Neural cell (in vitro differentiated cells): Measurements from ENCODE around the gene ZG16B. TPM values are rescaled to one million over a fixed set of nuclear protein-coding genes. Genes with fewer than 3 reads are reported as not detected.

ENCODE experiments used
- H2AFZ ChIP-seq: fragments of 200-600, 300-800 bp; sonication (generic), shearing (Covaris generic); 2 replicates; pipeline ENCODE4 v1.6.0; 2014; ENCODE audit warnings: low read depth, mild to moderate bottlenecking, antibody characterized with exemption, low read length, moderate library complexity
- H3F3A ChIP-seq: fragments of 200-600 bp; shearing (Covaris generic); 2 replicates; pipeline ENCODE4 v1.6.1; 2016; ENCODE audit warnings: mild to moderate bottlenecking, moderate library complexity, mixed read lengths, antibody characterized with exemption, low read length; ENCODE audit not compliant: insufficient read depth, poor library complexity, severe bottlenecking
- H3K27ac ChIP-seq: fragments of 200-600, 300-800 bp; sonication (generic), shearing (Covaris generic); 2 replicates; pipeline ENCODE4 v1.5.1; 2014; ENCODE audit warnings: mild to moderate bottlenecking, low read length, moderate library complexity
- H3K27me3 ChIP-seq: fragments of 300-800, 200-600 bp; sonication (generic), shearing (Covaris generic); 2 replicates; pipeline ENCODE4 v1.6.0; 2014; ENCODE audit warnings: mild to moderate bottlenecking, low read depth, low read length, moderate library complexity; ENCODE audit not compliant: insufficient read depth
- H3K36me3 ChIP-seq: fragments of 300-800, 200-600 bp; sonication (generic), shearing (Covaris generic); 2 replicates; pipeline ENCODE4 v1.5.1; 2014; ENCODE audit warnings: mild to moderate bottlenecking, antibody characterized with exemption, low read length, moderate library complexity; ENCODE audit not compliant: insufficient read depth
- H3K4me2 ChIP-seq: fragments of 300-800, 200-600 bp; sonication (generic), shearing (Covaris generic); 2 replicates; pipeline ENCODE4 v1.6.0; 2014; ENCODE audit warnings: mild to moderate bottlenecking, low read length
- H3K4me3 ChIP-seq: fragments of 300-800, 200-600 bp; sonication (generic), shearing (Covaris generic); 2 replicates; pipeline ENCODE4 v1.5.1; 2014; ENCODE audit warnings: mild to moderate bottlenecking, low read length, moderate library complexity
- H3K79me2 ChIP-seq: fragments of 200-600 bp; shearing (Covaris generic); replicated peaks from 2 replicates; pipeline ENCODE4 v1.6.0; 2014; ENCODE audit warnings: mild to moderate bottlenecking, low read length, moderate library complexity; ENCODE audit not compliant: insufficient read depth
- H3K9ac ChIP-seq: fragments of 300-800, 200-600 bp; sonication (generic), shearing (Covaris generic); 2 replicates; pipeline ENCODE4 v1.6.1; 2016; ENCODE audit warnings: mild to moderate bottlenecking, low read length, mixed read lengths
- H3K9me2 ChIP-seq: fragments of 200-600 bp; shearing (Covaris generic); 2 replicates; pipeline ENCODE4 v1.6.1; 2016; ENCODE audit warnings: mild to moderate bottlenecking, low read length, mixed read lengths; ENCODE audit not compliant: insufficient read depth
- H3K9me3 ChIP-seq: fragments of 200-600, 300-800 bp; sonication (generic), shearing (Covaris generic); 2 replicates; pipeline ENCODE4 v1.6.1; 2016; ENCODE audit warnings: mild to moderate bottlenecking, mixed run types, low read length, moderate library complexity, mixed read lengths
- H4K20me1 ChIP-seq: fragments of 200-600 bp; shearing (Covaris generic); 2 replicates; pipeline ENCODE4 v1.6.1; 2016; ENCODE audit warnings: mild to moderate bottlenecking, mixed run types; ENCODE audit not compliant: insufficient read depth
- CTCF ChIP-seq: fragments of 450-650 bp; IDR thresholded peaks from 2 replicates; pipeline ENCODE4 v1.5.1; 2014; ENCODE audit warnings: antibody characterized with exemption, mild to moderate bottlenecking, moderate library complexity; ENCODE audit not compliant: poor library complexity, severe bottlenecking
- EP300 ChIP-seq: fragments of 450-650 bp; conservative IDR thresholded peaks from 2 replicates; pipeline ENCODE4 v1.6.1; 2014; ENCODE audit warnings: antibody characterized with exemption, mild to moderate bottlenecking, moderate library complexity; ENCODE audit not compliant: poor library complexity, severe bottlenecking
- EZH2 ChIP-seq: fragments of 200-600, 300-800 bp; shearing (Covaris generic), sonication (generic); IDR thresholded peaks from 2 replicates; pipeline ENCODE4 v1.6.1; 2014; ENCODE audit warnings: antibody characterized with exemption, low read length, borderline replicate concordance, mild to moderate bottlenecking; ENCODE audit not compliant: insufficient read depth, poor library complexity, severe bottlenecking
- POLR2AphosphoS5 ChIP-seq: IDR thresholded peaks from 2 replicates; pipeline ENCODE4 v1.6.1; 2012
- RAD21 ChIP-seq: fragments of 450-650 bp; conservative IDR thresholded peaks from 2 replicates; pipeline ENCODE4 v1.6.1; 2014; ENCODE audit warnings: antibody characterized with exemption, mild to moderate bottlenecking, moderate library complexity
- SMC3 ChIP-seq: fragments of 450-650 bp; conservative IDR thresholded peaks from 2 replicates; pipeline ENCODE4 v1.6.1; 2014; ENCODE audit warnings: antibody characterized with exemption, mild to moderate bottlenecking, moderate library complexity; ENCODE audit not compliant: poor library complexity
- polyA plus RNA-seq: library from polyadenylated mRNA; depleted of rRNA; stranded (reverse); fragments of >200 nt; gene quantifications from 2 replicates; pipeline ENCODE4 v1.2.3, GENCODE V29; 2014

ZG16B gene
- polyA plus RNA-seq, 1 donor from 2014 or later: not detected

DNA sequence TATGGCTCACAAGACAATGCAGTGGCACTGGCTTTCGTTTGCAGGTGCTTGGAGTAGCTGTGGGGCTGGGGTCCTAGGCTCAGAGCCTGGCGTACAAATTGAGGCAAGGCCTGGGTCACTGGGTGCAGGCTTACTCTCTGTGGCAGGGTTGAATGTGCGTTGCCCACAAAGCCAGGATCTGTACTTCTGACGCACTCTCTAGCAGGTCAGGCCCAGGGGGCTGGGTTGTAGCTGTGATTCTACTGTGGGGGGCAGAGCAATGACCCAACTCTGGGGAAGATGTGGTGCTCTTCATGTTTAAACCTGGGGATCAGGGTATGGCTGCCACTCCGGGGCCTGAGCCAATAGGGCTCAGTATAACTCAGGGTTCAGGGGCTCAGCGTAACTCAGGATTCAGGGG, 19.5 kb upstream of the ZG16B start:
- Histone ChIP-seq H3K36me3 (no peaks in the 10 kb centered on the region), H3K27me3 (no peaks in the 10 kb centered on the region)

DNA sequence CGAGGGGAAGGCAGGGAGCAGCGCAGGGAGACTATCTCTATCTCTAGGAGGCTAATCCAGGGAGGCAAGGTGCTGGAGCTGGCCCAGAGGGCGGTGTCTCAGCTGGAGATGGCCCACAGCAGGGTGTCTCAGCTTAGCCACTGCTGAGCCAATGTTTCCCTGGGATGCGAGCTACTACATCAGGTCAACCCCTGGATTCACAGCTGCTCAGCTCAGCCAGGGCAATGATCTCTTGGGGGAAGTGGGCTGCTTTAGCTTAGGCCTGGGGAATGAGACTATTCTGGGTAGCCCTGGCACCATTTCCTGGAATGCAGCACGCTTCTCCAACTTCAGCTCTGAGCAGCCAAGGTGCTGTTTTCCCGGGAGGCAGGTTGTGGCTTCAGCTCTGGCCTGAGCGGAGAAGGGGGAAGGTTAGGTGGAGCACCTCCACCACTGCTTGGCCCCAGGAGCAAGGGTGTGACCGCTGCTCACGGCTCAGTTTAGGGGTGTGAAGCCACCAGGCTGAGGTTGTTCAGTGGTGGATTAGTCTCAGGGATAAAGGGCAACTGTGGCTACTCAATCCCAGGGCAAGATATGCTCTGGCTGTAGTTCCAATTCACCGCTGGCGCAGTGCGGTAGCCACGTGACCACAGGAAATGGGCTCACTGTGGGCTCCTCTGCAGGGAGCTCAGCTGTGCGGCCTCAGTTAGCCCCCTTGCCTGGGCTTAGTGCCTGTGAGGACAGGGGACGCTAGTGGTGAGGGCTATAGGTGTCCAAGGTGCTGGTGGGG, 18.2 kb upstream of the ZG16B start:
- Histone ChIP-seq H2AFZ (no peak overlapping the region), H4K20me1 (no peaks in the 10 kb centered on the region), H3K4me2 (no peak overlapping the region), H3K79me2 (no peaks in the 10 kb centered on the region), H3K27me3 (no peaks in the 10 kb centered on the region), H3F3A (no peaks in the 10 kb centered on the region), H3K9me2 (no peaks in the 10 kb centered on the region), H3K36me3 (no peaks in the 10 kb centered on the region), H3K4me3 (no peak overlapping the region), H3K9ac (no peak overlapping the region), H3K9me3 (no peaks in the 10 kb centered on the region), H3K27ac (no peak overlapping the region)
- no peak for TF ChIP-seq POLR2AphosphoS5
- no peak for TF ChIP-seq EP300
- TF ChIP-seq EZH2: no peak
- TF ChIP-seq RAD21: no peak

More for the DNA sequence above, 19.5 kb upstream of the ZG16B start:
- Histone ChIP-seq H3K79me2 (no peaks in the 10 kb centered on the region), H3K9me2 (no peaks in the 10 kb centered on the region), H2AFZ (no peak overlapping the region), H3K27ac (no peak overlapping the region), H4K20me1 (no peaks in the 10 kb centered on the region), H3K9ac (no peak overlapping the region), H3F3A (no peaks in the 10 kb centered on the region), H3K4me2 (no peak overlapping the region), H3K4me3 (no peak overlapping the region), H3K9me3 (no peaks in the 10 kb centered on the region)
- TF ChIP-seq EZH2 (no peak), CTCF (no peak), SMC3 (no peak)

DNA sequence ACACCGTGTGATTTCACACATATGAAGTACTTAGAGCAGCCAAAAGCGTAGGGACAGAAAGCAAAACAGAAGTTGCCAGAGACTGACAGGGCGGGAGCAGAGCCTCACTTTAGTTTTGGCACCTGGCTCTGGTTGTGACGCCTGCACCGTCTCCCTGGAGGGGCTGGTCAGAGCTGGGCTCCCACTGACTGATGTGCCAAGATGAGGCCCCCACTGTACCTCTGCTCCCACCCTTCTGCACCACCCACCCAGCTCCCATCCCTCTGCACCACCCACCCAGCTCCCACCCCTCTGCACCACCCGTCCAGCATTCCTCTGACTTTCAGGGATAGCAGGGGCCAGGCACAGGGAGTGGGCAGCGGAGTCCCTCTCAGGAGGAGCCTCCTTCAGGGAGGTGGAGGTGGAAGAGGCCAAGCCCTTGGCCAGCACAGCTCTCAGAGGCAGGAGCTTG, 16.3 kb upstream of the ZG16B start:
- H3F3A ChIP-seq: no peaks in the 10 kb centered on the region
- H3K27me3 ChIP-seq: no peaks in the 10 kb centered on the region
- no peak overlapping the region for H3K27ac ChIP-seq
- H3K9ac ChIP-seq: no peak overlapping the region
- H3K79me2 ChIP-seq: no peaks in the 10 kb centered on the region
- TF ChIP-seq RAD21 (no peak), EP300 (no peak), CTCF (no peak)
- H3K36me3 ChIP-seq: no peaks in the 10 kb centered on the region
- H3K9me2 ChIP-seq: no peaks in the 10 kb centered on the region
- H3K9me3 ChIP-seq: no peaks in the 10 kb centered on the region
- H2AFZ ChIP-seq: no peak overlapping the region
- H4K20me1 ChIP-seq: no peaks in the 10 kb centered on the region
- H3K4me2 ChIP-seq: no peak overlapping the region
- no peak overlapping the region for H3K4me3 ChIP-seq
